ENCODE data around the gene SRM. TPM values are rescaled to one million over a fixed set of nuclear protein-coding genes. Genes with fewer than 3 reads are reported as not detected.

Gene SRM
- total and polyA plus RNA-seq, 2 of the 13 experiments (the other 11 are each of a cell fraction or from before 2014, with no cell fraction given), result 27.9 to 31.8 TPM

GRCh38 chr1:11058026-11058425 is 1.8 kb downstream of the SRM start:
- H3K79me2 ChIP-seq (ENCODE audit: insufficient read depth, low read length), result peaks cover 16% of the 10 kb centered on the region
- no peaks in the 10 kb centered on the region; a peak in 1 of 5 replicates for H3K27me3 ChIP-seq (ENCODE audit: control insufficient read depth in 1 of 2, insufficient read depth in 2 of 2, low read length in 2 of 2)
- peaks cover 5 to 28% of the 10 kb centered on the region in 2 experiments; a peak in 4 of 5 replicates for H3K36me3 ChIP-seq (replicated peaks in 1 of 2; ENCODE audit: control insufficient read depth in 1 of 2, insufficient read depth in 2 of 2, low read length in 2 of 2)
- DNase-seq (ENCODE audit: low spot score), result no peak
- WGBS (ENCODE audit: low lambda C conversion rate), result 95% methylated on average over 13 of the region's 14 CpGs
- peaks cover 3% of the 10 kb centered on the region; the same call in 1 of the 2 replicates for H4K20me1 ChIP-seq (ENCODE audit: insufficient read depth, low read length)
- H3K9me3 ChIP-seq (ENCODE audit: low read length), result no peaks in the 10 kb centered on the region
- H3K4me1 ChIP-seq (ENCODE audit: insufficient read depth, low read length), result peaks cover 45% of the 10 kb centered on the region
- no peak for FAIRE-seq
- 0 out of 2 replicates have a peak overlapping the region, but pooled peaks have one; percentile 2 for H3K9ac ChIP-seq (ENCODE audit: insufficient read depth, low read depth, low read length)
- H3K4me2 ChIP-seq (ENCODE audit: low read depth, low read length), result peak overlapping the region; percentile 89; the same call in 1 of the 2 replicates
- H3K4me3 ChIP-seq (replicated peaks in 1 of 3; ENCODE audit: insufficient read depth in 1 of 3, low read depth in 2 of 3, low read length in 3 of 3), result no peak overlapping the region
- CTCF ChIA-PET (ENCODE audit: low intra/inter-chr PET ratio, low total read pairs), result interaction anchor here (0.9 kb wide), 1 partner anchor 20 kb away, joined by 5 read pairs; no protein-coding TSS in a partner anchor
- intact Hi-C loops (cut with micrococcal nuclease; ENCODE audit: unreplicated experiment) (no loop called here), in situ Hi-C loops (cut with HindIII; ENCODE audit: extremely low pct_ligation_motif_present, low pct_unique_long_range_greater_than_20kb) (no loop called here)
- H3K27ac ChIP-seq (ENCODE audit: extremely low read length, insufficient read depth, low read length), result no peak overlapping the region
- H2AFZ ChIP-seq (ENCODE audit: low read length), result no peak overlapping the region
- no TSS peak for BruUV-seq (replicated peaks)
- POLR2A ChIA-PET, result interaction anchor here (2.6 kb wide), 1 partner anchor 11 kb away, joined by 11 read pairs; the partner anchor contains the start of gene MASP2
- no peak for ATAC-seq
- TF ChIP-seq RCOR2 (CRISPR knock-in tag; IDR thresholded peaks at IDR 0.05) (no peak), GMEB1 (CRISPR knock-in tag; IDR thresholded peaks at IDR 0.05; ENCODE audit: borderline replicate concordance) (no peak), SSRP1 (CRISPR knock-in tag; IDR thresholded peaks at IDR 0.05) (no peak), POLR2AphosphoS2 (IDR thresholded peaks at IDR 0.05; ENCODE audit: low read depth, low read length) (no peak), KDM5A (IDR thresholded peaks at IDR 0.05; ENCODE audit: borderline replicate concordance, low read length) (no peak), ZNF670 (CRISPR knock-in tag; IDR thresholded peaks at IDR 0.05; ENCODE audit: borderline replicate concordance) (no peak), BHLHE40 (IDR thresholded peaks at IDR 0.05; ENCODE audit: low read length) (no peak), ZNF589 (CRISPR knock-in tag; conservative IDR thresholded peaks at IDR 0.05) (no peak), ZNF407 (CRISPR knock-in tag; IDR thresholded peaks at IDR 0.05; ENCODE audit: not compliant biosample characterization) (no peak)
- TF ChIP-seq, protein P1, sequence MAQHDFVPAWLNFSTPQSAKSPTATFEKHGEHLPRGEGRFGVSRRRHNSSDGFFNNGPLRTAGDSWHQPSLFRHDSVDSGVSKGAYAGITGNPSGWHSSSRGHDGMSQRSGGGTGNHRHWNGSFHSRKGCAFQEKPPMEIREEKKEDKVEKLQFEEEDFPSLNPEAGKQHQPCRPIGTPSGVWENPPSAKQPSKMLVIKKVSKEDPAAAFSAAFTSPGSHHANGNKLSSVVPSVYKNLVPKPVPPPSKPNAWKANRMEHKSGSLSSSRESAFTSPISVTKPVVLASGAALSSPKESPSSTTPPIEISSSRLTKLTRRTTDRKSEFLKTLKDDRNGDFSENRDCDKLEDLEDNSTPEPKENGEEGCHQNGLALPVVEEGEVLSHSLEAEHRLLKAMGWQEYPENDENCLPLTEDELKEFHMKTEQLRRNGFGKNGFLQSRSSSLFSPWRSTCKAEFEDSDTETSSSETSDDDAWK (CRISPR knock-in tag; IDR thresholded peaks at IDR 0.05), result no peak
- TF ChIP-seq, protein P2, sequence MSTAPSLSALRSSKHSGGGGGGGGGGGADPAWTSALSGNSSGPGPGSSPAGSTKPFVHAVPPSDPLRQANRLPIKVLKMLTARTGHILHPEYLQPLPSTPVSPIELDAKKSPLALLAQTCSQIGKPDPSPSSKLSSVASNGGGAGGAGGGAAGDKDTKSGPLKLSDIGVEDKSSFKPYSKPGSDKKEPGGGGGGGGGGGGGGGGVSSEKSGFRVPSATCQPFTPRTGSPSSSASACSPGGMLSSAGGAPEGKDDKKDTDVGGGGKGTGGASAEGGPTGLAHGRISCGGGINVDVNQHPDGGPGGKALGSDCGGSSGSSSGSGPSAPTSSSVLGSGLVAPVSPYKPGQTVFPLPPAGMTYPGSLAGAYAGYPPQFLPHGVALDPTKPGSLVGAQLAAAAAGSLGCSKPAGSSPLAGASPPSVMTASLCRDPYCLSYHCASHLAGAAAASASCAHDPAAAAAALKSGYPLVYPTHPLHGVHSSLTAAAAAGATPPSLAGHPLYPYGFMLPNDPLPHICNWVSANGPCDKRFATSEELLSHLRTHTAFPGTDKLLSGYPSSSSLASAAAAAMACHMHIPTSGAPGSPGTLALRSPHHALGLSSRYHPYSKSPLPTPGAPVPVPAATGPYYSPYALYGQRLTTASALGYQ (CRISPR knock-in tag; IDR thresholded peaks at IDR 0.05), result no peak
